ENCODE measurements around the gene CACNA1I.
A peak's percentile ranks its signal among the peaks of the same experiment; 100 is the strongest.

CACNA1I gene

GRCh38 chr22:39535357-39535725 is 35.2 kb upstream of the CACNA1I start:
- no peak for DNase-seq

- no peak for DNase-seq
Measured at GRCh38 chr22:39535831-39536449, 34.6 kb upstream of the CACNA1I start.

- DNase-seq = no peak
Measured at GRCh38 chr22:39536711-39537110, 33.8 kb upstream of the CACNA1I start.

- DNase-seq = no peak
Measured at GRCh38 chr22:39537975-39538374, 32.6 kb upstream of the CACNA1I start.

- DNase-seq = no peak
Measured at GRCh38 chr22:39543095-39543494, 27.5 kb upstream of the CACNA1I start.

GRCh38 chr22:39545386-39546365 is 24.9 kb upstream of the CACNA1I start:
- DNase-seq = peak in 1 of 56 donors; percentile 27

- DNase-seq = peak in 25 of 56 donors; percentile 8 to 69 (median 37)
Measured at GRCh38 chr22:39546889-39547586, 23.5 kb upstream of the CACNA1I start.

- DNase-seq = no peak
Measured at GRCh38 chr22:39547587-39547947, 23.0 kb upstream of the CACNA1I start.

GRCh38 chr22:39553429-39553828 is 17.1 kb upstream of the CACNA1I start:
- no peak for DNase-seq

- DNase-seq = no peak
Measured at GRCh38 chr22:39554151-39554550, 16.4 kb upstream of the CACNA1I start.

GRCh38 chr22:39556970-39557841 is 13.3 kb upstream of the CACNA1I start:
- peak in 28 of 56 donors; percentile 3 to 69 (median 26) for DNase-seq

GRCh38 chr22:39558254-39558727 is 12.3 kb upstream of the CACNA1I start:
- DNase-seq = peak in 1 of 56 donors; percentile 40

- no peak for DNase-seq
Measured at GRCh38 chr22:39558950-39559349, 11.6 kb upstream of the CACNA1I start.

- no peak for DNase-seq
Measured at GRCh38 chr22:39559456-39560105, 11.0 kb upstream of the CACNA1I start.

- no peak for DNase-seq
Measured at GRCh38 chr22:39560127-39560526, 10.4 kb upstream of the CACNA1I start.

- DNase-seq = no peak
Measured at GRCh38 chr22:39562839-39563489, 7.6 kb upstream of the CACNA1I start.

GRCh38 chr22:39563571-39564428 is 6.8 kb upstream of the CACNA1I start:
- no peak for DNase-seq

GRCh38 chr22:39565414-39565944 is 5.1 kb upstream of the CACNA1I start:
- DNase-seq = no peak
